ENCODE measurements around the gene KCNIP4. TPM values are rescaled to one million over a fixed set of nuclear protein-coding genes. Genes with fewer than 3 reads are reported as not detected.

The KCNIP4 gene
- total and polyA plus RNA-seq, 9 of the 15 experiments (the other 6 are each of a cell fraction or from before 2014, with no cell fraction given): 0.25 to 0.41 TPM; not detected in 7

GRCh38 chr4:21543514-21543913 lies 405.1 kb downstream of the KCNIP4 start (continued):
- TF ChIP-seq FOXO4 (CRISPR knock-in tag; IDR thresholded peaks at IDR 0.05) (no peak), MXD1 (CRISPR knock-in tag; IDR thresholded peaks at IDR 0.05; ENCODE audit: borderline replicate concordance, poor library complexity, severe bottlenecking) (no peak), RUNX1 (IDR thresholded peaks at IDR 0.05; ENCODE audit: low read depth) (no peak), XRCC3 (IDR thresholded peaks at IDR 0.05) (no peak), ZZZ3 (IDR thresholded peaks at IDR 0.05) (no peak), SMAD1 (IDR thresholded peaks at IDR 0.05; ENCODE audit: low read depth, low read length, partially characterized antibody) (no peak), ZBTB33 (CRISPR knock-in tag; IDR thresholded peaks at IDR 0.05) (no peak)

- ChIA-PET POLR2A (no interaction called here), CTCF (ENCODE audit: low intra/inter-chr PET ratio) (no interaction called here)
- Histone ChIP-seq H3K9me3 (replicated peaks; ENCODE audit: control insufficient read depth, insufficient read depth, low read depth, low read length) (no peaks in the 10 kb centered on the region), H3K4me1 (replicated peaks in 1 of 2; ENCODE audit: control insufficient read depth in 2 of 2, insufficient read depth in 2 of 2, low read length in 2 of 2) (no peaks in the 10 kb centered on the region), H4K20me1 (replicated peaks; ENCODE audit: control insufficient read depth, insufficient read depth, low read length) (no peaks in the 10 kb centered on the region), H3K27me3 (ENCODE audit: control insufficient read depth in 2 of 2, insufficient read depth in 2 of 2, low read length in 2 of 2) (no peaks in the 10 kb centered on the region), H3K79me2 (ENCODE audit: control insufficient read depth, insufficient read depth, low read length) (no peaks in the 10 kb centered on the region), H3K9ac (ENCODE audit: insufficient read depth in 1 of 2, low read depth in 2 of 2, low read length in 2 of 2) (no peak overlapping the region), H3K27ac (ENCODE audit: extremely low read depth, low read depth, low read length) (no peak overlapping the region), H2AFZ (ENCODE audit: low read depth, low read length) (no peak overlapping the region), H3K9me1 (ENCODE audit: control insufficient read depth, insufficient read depth, low read length) (no peaks in the 10 kb centered on the region), H3K4me3 (no peak overlapping the region), H3K36me3 (ENCODE audit: control insufficient read depth, insufficient read depth, low read length) (no peaks in the 10 kb centered on the region), H3K4me2 (ENCODE audit: insufficient read depth, low read length) (no peak overlapping the region)
- no peak for FAIRE-seq
- no peak for ATAC-seq
- 0% methylated on average over 3 of the region's 3 CpGs for WGBS (ENCODE audit: insufficient coverage, low coverage, missing lambda C conversion rate)
- no peak for DNase-seq (ENCODE audit: extremely low read depth in 1 of 4, low spot score in 3 of 4)
- in situ Hi-C loops (cut with MboI) (no loop called here), intact Hi-C loops (cut with micrococcal nuclease) (no loop called here)
- BruUV-seq (replicated peaks): no TSS peak
- no peak for TF ChIP-seq NR1H2 (CRISPR knock-in tag; IDR thresholded peaks at IDR 0.05)
- TF ChIP-seq ZNF23 (CRISPR knock-in tag; IDR thresholded peaks at IDR 0.05): no peak
- no peak for TF ChIP-seq E2F5 (CRISPR knock-in tag; IDR thresholded peaks at IDR 0.05)
- TF ChIP-seq FOXK2 (conservative IDR thresholded peaks at IDR 0.05 in 1 of 2, IDR thresholded peaks at IDR 0.05 in 1 of 2; ENCODE audit: low read depth in 2 of 2): no peak
- no peak for TF ChIP-seq NR2C2 (CRISPR knock-in tag; IDR thresholded peaks at IDR 0.05)
- no peak for TF ChIP-seq NR2C2 (tag; IDR thresholded peaks at IDR 0.05)
- TF ChIP-seq LEF1 (IDR thresholded peaks at IDR 0.05): no peak
- no peak for TF ChIP-seq PKNOX1 (IDR thresholded peaks at IDR 0.05)
- no peak for TF ChIP-seq GABPA (tag; conservative IDR thresholded peaks at IDR 0.05; ENCODE audit: low read depth)
- TF ChIP-seq U2AF2 (optimal IDR thresholded peaks at IDR 0.05; ENCODE audit: low read depth, low read length): no peak
- TF ChIP-seq ZNF133 (CRISPR knock-in tag; IDR thresholded peaks at IDR 0.05): no peak
Observed at GRCh38 chr4:21535898-21536297, 412.7 kb downstream of the KCNIP4 start.
